ENCODE results near the gene PTPRZ1.

DNA sequence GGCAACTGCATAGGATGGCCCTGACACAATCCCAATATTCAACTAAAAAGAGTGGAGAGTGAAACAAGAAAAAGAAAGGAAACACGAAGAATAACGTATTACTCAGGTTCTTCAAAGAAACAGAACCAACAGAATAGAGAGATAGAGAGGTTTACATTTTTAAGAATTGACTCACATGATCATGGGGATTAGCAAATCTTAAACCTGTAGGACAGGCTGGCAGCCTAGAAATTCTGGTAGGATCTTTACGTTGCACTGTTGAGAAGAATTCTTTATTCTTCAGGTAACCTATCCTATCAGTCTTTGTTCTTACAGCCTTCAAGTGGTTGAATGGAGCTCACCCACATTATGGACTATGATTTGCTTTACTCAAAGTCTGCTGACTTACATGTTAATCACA is 167.2 kb downstream of the PTPRZ1 start:
- TF ChIP-seq, protein P1, sequence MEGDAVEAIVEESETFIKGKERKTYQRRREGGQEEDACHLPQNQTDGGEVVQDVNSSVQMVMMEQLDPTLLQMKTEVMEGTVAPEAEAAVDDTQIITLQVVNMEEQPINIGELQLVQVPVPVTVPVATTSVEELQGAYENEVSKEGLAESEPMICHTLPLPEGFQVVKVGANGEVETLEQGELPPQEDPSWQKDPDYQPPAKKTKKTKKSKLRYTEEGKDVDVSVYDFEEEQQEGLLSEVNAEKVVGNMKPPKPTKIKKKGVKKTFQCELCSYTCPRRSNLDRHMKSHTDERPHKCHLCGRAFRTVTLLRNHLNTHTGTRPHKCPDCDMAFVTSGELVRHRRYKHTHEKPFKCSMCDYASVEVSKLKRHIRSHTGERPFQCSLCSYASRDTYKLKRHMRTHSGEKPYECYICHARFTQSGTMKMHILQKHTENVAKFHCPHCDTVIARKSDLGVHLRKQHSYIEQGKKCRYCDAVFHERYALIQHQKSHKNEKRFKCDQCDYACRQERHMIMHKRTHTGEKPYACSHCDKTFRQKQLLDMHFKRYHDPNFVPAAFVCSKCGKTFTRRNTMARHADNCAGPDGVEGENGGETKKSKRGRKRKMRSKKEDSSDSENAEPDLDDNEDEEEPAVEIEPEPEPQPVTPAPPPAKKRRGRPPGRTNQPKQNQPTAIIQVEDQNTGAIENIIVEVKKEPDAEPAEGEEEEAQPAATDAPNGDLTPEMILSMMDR (IDR thresholded peaks at IDR 0.05): no peak
- TF ChIP-seq POLR2A (IDR thresholded peaks at IDR 0.05): no peak

Data from testis (tissue), 2 donors.